ENCODE measurements around the gene FNBP1. TPM values are rescaled to one million over a fixed set of nuclear protein-coding genes. Genes with fewer than 3 reads are reported as not detected.

FNBP1 gene
- total RNA-seq, 1 donor from 2014 or later = 63.5 TPM

DNA sequence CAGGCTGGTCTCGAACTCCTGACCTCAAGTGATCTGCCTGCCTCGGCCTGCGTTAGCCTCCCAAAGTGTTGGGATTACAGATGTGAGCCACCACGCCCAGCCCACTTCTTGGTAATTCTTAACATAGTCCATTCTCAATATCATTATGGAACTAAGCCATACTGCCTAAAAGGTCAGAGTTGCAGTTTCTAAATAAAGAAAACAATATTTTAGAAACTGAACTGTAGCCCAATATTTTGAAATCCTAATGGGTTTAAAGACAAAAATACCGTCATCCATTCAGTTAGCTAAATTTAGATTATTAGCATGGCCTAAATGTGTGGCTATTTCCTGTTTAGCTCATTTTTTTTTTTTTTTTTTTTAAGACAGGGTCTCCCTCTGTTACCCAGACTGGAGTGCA, 108.2 kb downstream of the FNBP1 start:
- Histone ChIP-seq H3K4me1 (ENCODE audit: insufficient read depth, low read length) (peaks cover 8% of the 10 kb centered on the region), H3K79me2 (ENCODE audit: insufficient read depth, low read length) (no peaks in the 10 kb centered on the region), H3K36me3 (ENCODE audit: insufficient read depth, low read length) (no peaks in the 10 kb centered on the region), H4K20me1 (ENCODE audit: insufficient read depth, low read length) (no peaks in the 10 kb centered on the region), H3K9ac (ENCODE audit: low read length) (no peak overlapping the region), H3K4me2 (ENCODE audit: low read length) (no peak overlapping the region), H3K9me3 (ENCODE audit: insufficient read depth, low read depth, low read length) (no peaks in the 10 kb centered on the region), H3K27me3 (ENCODE audit: insufficient read depth, low read length) (no peaks in the 10 kb centered on the region), H2AFZ (ENCODE audit: low read depth, low read length) (no peak overlapping the region), H3K4me3 (ENCODE audit: insufficient read depth, low read depth, low read length) (no peak overlapping the region), H3K27ac (ENCODE audit: low read depth, low read length) (no peak overlapping the region)
- no peak for TF ChIP-seq EZH2 (IDR thresholded peaks at IDR 0.05; ENCODE audit: insufficient read depth, low read length)
- TF ChIP-seq, protein P1, sequence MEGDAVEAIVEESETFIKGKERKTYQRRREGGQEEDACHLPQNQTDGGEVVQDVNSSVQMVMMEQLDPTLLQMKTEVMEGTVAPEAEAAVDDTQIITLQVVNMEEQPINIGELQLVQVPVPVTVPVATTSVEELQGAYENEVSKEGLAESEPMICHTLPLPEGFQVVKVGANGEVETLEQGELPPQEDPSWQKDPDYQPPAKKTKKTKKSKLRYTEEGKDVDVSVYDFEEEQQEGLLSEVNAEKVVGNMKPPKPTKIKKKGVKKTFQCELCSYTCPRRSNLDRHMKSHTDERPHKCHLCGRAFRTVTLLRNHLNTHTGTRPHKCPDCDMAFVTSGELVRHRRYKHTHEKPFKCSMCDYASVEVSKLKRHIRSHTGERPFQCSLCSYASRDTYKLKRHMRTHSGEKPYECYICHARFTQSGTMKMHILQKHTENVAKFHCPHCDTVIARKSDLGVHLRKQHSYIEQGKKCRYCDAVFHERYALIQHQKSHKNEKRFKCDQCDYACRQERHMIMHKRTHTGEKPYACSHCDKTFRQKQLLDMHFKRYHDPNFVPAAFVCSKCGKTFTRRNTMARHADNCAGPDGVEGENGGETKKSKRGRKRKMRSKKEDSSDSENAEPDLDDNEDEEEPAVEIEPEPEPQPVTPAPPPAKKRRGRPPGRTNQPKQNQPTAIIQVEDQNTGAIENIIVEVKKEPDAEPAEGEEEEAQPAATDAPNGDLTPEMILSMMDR (IDR thresholded peaks at IDR 0.05; ENCODE audit: insufficient read depth, low read depth, low read length) = no peak
- Mint-ChIP-seq H3K9me3 (ENCODE audit: unreplicated experiment) (no peaks in the 10 kb centered on the region), H3K4me1 (ENCODE audit: low read depth, unreplicated experiment) (peaks cover 31% of the 10 kb centered on the region), H3K27ac (ENCODE audit: unreplicated experiment) (no peak overlapping the region), H3K36me3 (ENCODE audit: low read depth, unreplicated experiment) (peaks cover 6% of the 10 kb centered on the region), H3K4me3 (ENCODE audit: unreplicated experiment) (no peak overlapping the region), H3K27me3 (ENCODE audit: low read depth, unreplicated experiment) (no peaks in the 10 kb centered on the region)
- FAIRE-seq (no peak), DNase-seq (ENCODE audit: low read depth) (no peak)

DNA sequence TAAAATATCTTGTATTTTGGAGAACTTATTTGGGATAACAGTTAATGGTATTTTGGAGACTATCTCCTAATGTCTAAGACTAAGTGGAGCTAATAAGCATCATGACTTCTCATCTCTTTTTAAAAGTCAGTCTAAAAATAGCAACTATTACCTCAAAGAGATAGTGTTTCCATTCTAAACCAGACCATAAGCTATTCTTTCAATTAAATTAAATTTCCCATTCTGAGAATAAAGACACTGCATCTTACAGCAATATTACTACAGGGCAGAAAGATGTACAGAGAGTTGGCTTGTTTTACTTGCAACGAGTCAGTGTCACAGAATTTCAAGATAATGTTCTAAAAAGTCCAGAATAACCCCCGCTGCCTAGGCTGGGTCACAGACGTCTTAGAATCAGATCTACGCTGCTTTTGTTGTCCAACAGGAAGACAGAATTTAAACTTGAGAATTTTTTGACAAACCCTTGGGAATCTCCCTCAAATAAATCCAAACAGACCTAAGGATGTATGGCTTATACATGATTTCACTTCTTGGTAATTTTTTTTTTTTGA, 108.9 kb downstream of the FNBP1 start:
- DNase-seq (ENCODE audit: low read depth) (peak; percentile 12), FAIRE-seq (no peak)
- H3K4me3 ChIP-seq (ENCODE audit: insufficient read depth, low read depth, low read length) = no peak overlapping the region
- H3K4me3 Mint-ChIP-seq (ENCODE audit: unreplicated experiment) = no peak overlapping the region
- H3K4me1 ChIP-seq (ENCODE audit: insufficient read depth, low read length) = peaks cover 8% of the 10 kb centered on the region
- H3K9me3 Mint-ChIP-seq (ENCODE audit: unreplicated experiment) = no peaks in the 10 kb centered on the region
- no peak overlapping the region for H3K9ac ChIP-seq (ENCODE audit: low read length)
- H3K27me3 Mint-ChIP-seq (ENCODE audit: low read depth, unreplicated experiment) = no peaks in the 10 kb centered on the region
- H3K27ac Mint-ChIP-seq (ENCODE audit: unreplicated experiment) = no peak overlapping the region
- H2AFZ ChIP-seq (ENCODE audit: low read depth, low read length) = no peak overlapping the region
- TF ChIP-seq, protein P1 (IDR thresholded peaks at IDR 0.05; ENCODE audit: insufficient read depth, low read depth, low read length) = no peak
- TF ChIP-seq EZH2 (IDR thresholded peaks at IDR 0.05; ENCODE audit: insufficient read depth, low read length) = no peak
- H4K20me1 ChIP-seq (ENCODE audit: insufficient read depth, low read length) = no peaks in the 10 kb centered on the region
- no peaks in the 10 kb centered on the region for H3K36me3 ChIP-seq (ENCODE audit: insufficient read depth, low read length)
- H3K9me3 ChIP-seq (ENCODE audit: insufficient read depth, low read depth, low read length) = no peaks in the 10 kb centered on the region
- H3K79me2 ChIP-seq (ENCODE audit: insufficient read depth, low read length) = no peaks in the 10 kb centered on the region
- H3K36me3 Mint-ChIP-seq (ENCODE audit: low read depth, unreplicated experiment) = peaks cover 7% of the 10 kb centered on the region
- H3K4me1 Mint-ChIP-seq (ENCODE audit: low read depth, unreplicated experiment) = peaks cover 31% of the 10 kb centered on the region
- H3K4me2 ChIP-seq (ENCODE audit: low read length) = no peak overlapping the region
- H3K27me3 ChIP-seq (ENCODE audit: insufficient read depth, low read length) = no peaks in the 10 kb centered on the region
- H3K27ac ChIP-seq (ENCODE audit: low read depth, low read length) = no peak overlapping the region

DNA sequence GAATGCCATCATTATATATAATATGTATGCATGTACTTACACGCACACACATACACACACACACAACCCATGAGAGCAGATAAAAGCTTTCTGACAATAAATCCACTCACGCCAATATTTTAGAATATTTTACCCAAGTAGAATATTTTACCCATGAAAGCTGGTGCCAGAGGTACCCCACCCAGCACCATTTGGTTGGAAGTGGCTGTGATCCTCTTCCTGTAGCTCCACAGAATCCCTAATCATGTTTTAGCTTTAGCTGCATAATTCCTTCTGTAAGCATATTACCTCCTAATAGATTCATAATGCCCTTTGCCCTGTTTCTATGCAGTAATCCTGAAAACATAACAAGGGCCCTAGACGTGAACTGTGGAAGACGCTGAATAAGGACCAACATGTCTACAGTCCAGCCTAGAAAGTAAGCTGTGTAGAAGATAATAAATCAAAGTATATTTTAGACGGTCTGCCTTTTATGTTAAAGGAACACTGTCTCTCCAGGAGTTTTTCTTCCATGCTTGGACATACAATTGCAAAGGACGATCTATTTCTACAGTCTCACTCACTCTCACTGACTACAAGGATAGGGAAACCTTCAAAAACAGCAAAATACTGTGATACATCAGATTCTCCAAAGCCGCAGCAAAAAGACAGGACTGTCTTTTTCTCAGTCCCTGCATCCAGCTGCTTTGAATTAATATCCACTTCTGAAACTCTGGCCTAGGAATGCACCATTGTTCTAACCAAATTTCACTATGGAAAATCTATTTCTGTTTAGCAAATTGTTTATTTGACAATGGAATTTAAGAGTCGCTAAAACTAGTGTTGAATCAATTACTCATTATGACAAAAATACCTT, 109.6 kb downstream of the FNBP1 start:
- no peak for TF ChIP-seq EZH2 (IDR thresholded peaks at IDR 0.05; ENCODE audit: insufficient read depth, low read length)
- TF ChIP-seq, protein P1 (IDR thresholded peaks at IDR 0.05; ENCODE audit: insufficient read depth, low read depth, low read length) = no peak
- Mint-ChIP-seq H3K36me3 (ENCODE audit: low read depth, unreplicated experiment) (peaks cover 5% of the 10 kb centered on the region), H3K27ac (ENCODE audit: unreplicated experiment) (no peak overlapping the region), H3K9me3 (ENCODE audit: unreplicated experiment) (no peaks in the 10 kb centered on the region), H3K4me3 (ENCODE audit: unreplicated experiment) (no peak overlapping the region), H3K4me1 (ENCODE audit: low read depth, unreplicated experiment) (peaks cover 27% of the 10 kb centered on the region), H3K27me3 (ENCODE audit: low read depth, unreplicated experiment) (no peaks in the 10 kb centered on the region)
- no peaks in the 10 kb centered on the region for H4K20me1 ChIP-seq (ENCODE audit: insufficient read depth, low read length)
- no peak overlapping the region for H3K27ac ChIP-seq (ENCODE audit: low read depth, low read length)
- no peaks in the 10 kb centered on the region for H3K27me3 ChIP-seq (ENCODE audit: insufficient read depth, low read length)
- H3K4me1 ChIP-seq (ENCODE audit: insufficient read depth, low read length) = peaks cover 8% of the 10 kb centered on the region
- H3K36me3 ChIP-seq (ENCODE audit: insufficient read depth, low read length) = no peaks in the 10 kb centered on the region
- DNase-seq (ENCODE audit: low read depth) = peak; percentile 26
- no peaks in the 10 kb centered on the region for H3K79me2 ChIP-seq (ENCODE audit: insufficient read depth, low read length)
- no peak overlapping the region for H3K4me3 ChIP-seq (ENCODE audit: insufficient read depth, low read depth, low read length)
- H2AFZ ChIP-seq (ENCODE audit: low read depth, low read length) = no peak overlapping the region
- H3K9me3 ChIP-seq (ENCODE audit: insufficient read depth, low read depth, low read length) = no peaks in the 10 kb centered on the region
- H3K9ac ChIP-seq (ENCODE audit: low read length) = no peak overlapping the region
- FAIRE-seq = no peak
- no peak overlapping the region for H3K4me2 ChIP-seq (ENCODE audit: low read length)
